GM21528 (cell line): Measurements from ENCODE around the gene PUS1.
"Not testable (repeated sequence)": the region's sequence is repeated elsewhere in the genome, so short reads cannot be mapped to it uniquely, and the experiment has no call there.

ENCODE experiments used
- ATAC-seq: cut with Tn5 transposase; IDR thresholded peaks from one replicate; pipeline ENCODE4 v1.9.1; 2021; ENCODE audit warnings: mild to moderate bottlenecking, moderate library complexity; ENCODE audit not compliant: unreplicated experiment, low FRiP score

The PUS1 gene

GRCh38 chr12:131954460-131954859 is 25.4 kb downstream of the PUS1 start:
- ATAC-seq: not testable (repeated sequence)

GRCh38 chr12:131959116-131959515 is 30.0 kb downstream of the PUS1 start:
- no peak for ATAC-seq

GRCh38 chr12:131959641-131960589 is 30.8 kb downstream of the PUS1 start:
- ATAC-seq: no peak

GRCh38 chr12:131960590-131961325 is 31.7 kb downstream of the PUS1 start:
- not testable (repeated sequence) for ATAC-seq

GRCh38 chr12:131961328-131961727 is 32.3 kb downstream of the PUS1 start:
- not testable (repeated sequence) for ATAC-seq

GRCh38 chr12:131962069-131962468 is 33.0 kb downstream of the PUS1 start:
- ATAC-seq: no peak

GRCh38 chr12:131963381-131963780 is 34.3 kb downstream of the PUS1 start:
- no peak for ATAC-seq

- no peak for ATAC-seq
These were observed 36.0 kb downstream of the PUS1 start for GRCh38 chr12:131965073-131965472.

GRCh38 chr12:131971226-131971625 is 42.1 kb downstream of the PUS1 start:
- no peak for ATAC-seq

GRCh38 chr12:131975228-131975627 is 46.2 kb downstream of the PUS1 start:
- no peak for ATAC-seq

GRCh38 chr12:131979606-131980005 is 50.5 kb downstream of the PUS1 start:
- ATAC-seq: no peak

GRCh38 chr12:131980263-131980662 is 51.2 kb downstream of the PUS1 start:
- ATAC-seq: no peak

GRCh38 chr12:131981388-131981787 is 52.3 kb downstream of the PUS1 start:
- no peak for ATAC-seq

GRCh38 chr12:131982041-131982440 is 53.0 kb downstream of the PUS1 start:
- ATAC-seq: no peak

GRCh38 chr12:131983026-131983425 is 54.0 kb downstream of the PUS1 start:
- ATAC-seq: no peak

- no peak for ATAC-seq
These were observed 54.5 kb downstream of the PUS1 start for GRCh38 chr12:131983554-131983953.

- ATAC-seq: no peak
These were observed 55.3 kb downstream of the PUS1 start for GRCh38 chr12:131984334-131984733.

GRCh38 chr12:131985510-131985875 is 56.4 kb downstream of the PUS1 start:
- not testable (repeated sequence) for ATAC-seq

- ATAC-seq: no peak
These were observed 57.3 kb downstream of the PUS1 start for GRCh38 chr12:131986361-131986760.

GRCh38 chr12:131986910-131987309 is 57.8 kb downstream of the PUS1 start:
- ATAC-seq: no peak

- no peak for ATAC-seq
These were observed 58.5 kb downstream of the PUS1 start for GRCh38 chr12:131987552-131987951.
